K562 (cell line): ENCODE measurements around the gene MARVELD1. TPM values are rescaled to one million over a fixed set of nuclear protein-coding genes. Genes with fewer than 3 reads are reported as not detected.

Source experiments
- ARHGAP35 ChIP-seq: fragments of 450-650 bp; IDR thresholded peaks from 2 replicates; pipeline ENCODE4 v1.6.1; 2018; ENCODE audit not compliant: partially characterized antibody
- ASH1L ChIP-seq: fragments of 450-650 bp; IDR thresholded peaks from 2 replicates; pipeline ENCODE4 v1.6.1; 2018; ENCODE audit warnings: borderline replicate concordance, mild to moderate bottlenecking, low read depth; ENCODE audit not compliant: partially characterized antibody
- BCOR ChIP-seq: fragments of 450-650 bp; IDR thresholded peaks from 2 replicates; pipeline ENCODE4 v1.6.1; 2016
- CAMTA2 ChIP-seq: fragments of 250-450 bp; sonication (Bioruptor Pico); conservative IDR thresholded peaks from 2 replicates; pipeline ENCODE4 v1.5.1; 2022
- CBFA2T2 ChIP-seq: fragments of 450-650 bp; conservative IDR thresholded peaks from 2 replicates; pipeline ENCODE4 v1.6.1; 2017; ENCODE audit warnings: mild to moderate bottlenecking
- CHD2 ChIP-seq: IDR thresholded peaks from 2 replicates; pipeline ENCODE4 v1.6.1; 2011; ENCODE audit warnings: low read depth, low read length
- DIDO1 ChIP-seq: fragments of 450-650 bp; IDR thresholded peaks from 2 replicates; pipeline ENCODE4 v1.6.1; 2016; ENCODE audit warnings: low read depth, missing biosample characterization, missing genetic modification characterization
- KLF13 ChIP-seq: fragments of 450-650 bp; IDR thresholded peaks from 2 replicates; pipeline ENCODE4 v1.6.1; 2016; ENCODE audit warnings: missing genetic modification characterization, low read depth, mild to moderate bottlenecking, missing compliant biosample characterization, moderate library complexity, borderline replicate concordance
- MCM7 ChIP-seq, 2 experiments: fragments of 450-650 bp; IDR thresholded peaks; 2 replicates each; pipeline ENCODE4 v1.6.1; 2016 to 2018
- PHB ChIP-seq: fragments of 250-450 bp; sonication (Bioruptor Pico); IDR thresholded peaks from 2 replicates; pipeline ENCODE4 v1.5.0; 2021
- SNIP1 ChIP-seq: fragments of 450-650 bp; IDR thresholded peaks from 2 replicates; pipeline ENCODE4 v1.7.1; 2017; ENCODE audit warnings: low read depth, mild to moderate bottlenecking
- STAG1 ChIP-seq: sonication (generic); formaldehyde crosslinking; IDR thresholded peaks from 2 replicates; pipeline ENCODE4 v1.5.0; 2020; ENCODE audit warnings: missing genetic modification reagents, borderline replicate concordance
- U2AF2 ChIP-seq: fragments of 200-400 bp; formaldehyde crosslinking; optimal IDR thresholded peaks from 2 replicates; pipeline ENCODE3; 2017; ENCODE audit warnings: low read depth, mild to moderate bottlenecking, low read length
- YY1 ChIP-seq, 3 experiments: IDR thresholded peaks; 2 replicates each; pipeline ENCODE4 v1.6.1; 2011; ENCODE audit warnings: low read length in 2 of 3, mild to moderate bottlenecking in 2 of 3, moderate library complexity in 2 of 3, borderline replicate concordance in 1 of 3, control low read depth in 1 of 3, low read depth in 1 of 3; ENCODE audit not compliant: insufficient read depth in 3 of 3, insufficient replicate concordance in 2 of 3, control insufficient read depth in 1 of 3, insufficient read length in 1 of 3; ENCODE audit errors: extremely low read depth in 1 of 3
- ZFP36 ChIP-seq: fragments of 150-350 bp; IDR thresholded peaks from 2 replicates; pipeline ENCODE4 v1.6.1; 2018; ENCODE audit warnings: low read length, low read depth; ENCODE audit not compliant: partially characterized antibody
- ZNF408 ChIP-seq: fragments of 250-450 bp; sonication (Bioruptor Pico); IDR thresholded peaks from 2 replicates; pipeline ENCODE4 v1.4.0; 2020; ENCODE audit warnings: low read depth, mild to moderate bottlenecking, moderate library complexity
- polyA plus RNA-seq, 8 experiments: library from polyadenylated mRNA; depleted of rRNA in 4 of 8; stranded (reverse) in 5 of 8; unstranded in 3 of 8; fragments of >200 nt; fragmentation: Nextera tagmentation in 2 of 8; fragmentation: Illumina TruSeq in 1 of 8; extraction: Ambion mirVana in 2 of 8; extraction: Trizol in 1 of 8; gene quantifications; 2 replicates each; pipeline versions ENCODE4 v1.2.1 to v1.2.3, GENCODE V29; 2011 to 2014; ENCODE audit warnings: inconsistent platforms in 1 of 8, missing spikeins in 1 of 8
- total RNA-seq, 7 experiments: library from RNA; depleted of rRNA in 6 of 7; stranded (reverse); fragments of >200 nt in 6 of 7; fragmentation: Illumina TruSeq in 2 of 7; extraction: Trizol in 2 of 7; gene quantifications; 2 replicates each; pipeline versions ENCODE4 v1.2.1 to v1.2.3, GENCODE V29; 2011 to 2021; ENCODE audit warnings: low replicate concordance in 1 of 7
- TF ChIP-seq, protein P1 (sequence below): sonication (generic); formaldehyde crosslinking; IDR thresholded peaks from 2 replicates; pipeline ENCODE4 v1.8.1; 2023; ENCODE audit warnings: missing genetic modification reagents, mild to moderate bottlenecking, borderline replicate concordance
- TF ChIP-seq, protein P2 (sequence below): sonication (generic); formaldehyde crosslinking; IDR thresholded peaks from 2 replicates; pipeline ENCODE4 v1.8.1; 2023; ENCODE audit warnings: mild to moderate bottlenecking, missing genetic modification reagents
- TF ChIP-seq, protein P3 (sequence below): fragments of 250-450 bp; sonication (Bioruptor Pico); IDR thresholded peaks from 2 replicates; pipeline ENCODE4 v1.5.1; 2021; ENCODE audit warnings: mild to moderate bottlenecking

The MARVELD1 gene
- total and polyA plus RNA-seq, 9 of the 15 experiments (the other 6 are each of a cell fraction or from before 2014, with no cell fraction given) = 2.7 to 12.5 (median 5.3) TPM

DNA sequence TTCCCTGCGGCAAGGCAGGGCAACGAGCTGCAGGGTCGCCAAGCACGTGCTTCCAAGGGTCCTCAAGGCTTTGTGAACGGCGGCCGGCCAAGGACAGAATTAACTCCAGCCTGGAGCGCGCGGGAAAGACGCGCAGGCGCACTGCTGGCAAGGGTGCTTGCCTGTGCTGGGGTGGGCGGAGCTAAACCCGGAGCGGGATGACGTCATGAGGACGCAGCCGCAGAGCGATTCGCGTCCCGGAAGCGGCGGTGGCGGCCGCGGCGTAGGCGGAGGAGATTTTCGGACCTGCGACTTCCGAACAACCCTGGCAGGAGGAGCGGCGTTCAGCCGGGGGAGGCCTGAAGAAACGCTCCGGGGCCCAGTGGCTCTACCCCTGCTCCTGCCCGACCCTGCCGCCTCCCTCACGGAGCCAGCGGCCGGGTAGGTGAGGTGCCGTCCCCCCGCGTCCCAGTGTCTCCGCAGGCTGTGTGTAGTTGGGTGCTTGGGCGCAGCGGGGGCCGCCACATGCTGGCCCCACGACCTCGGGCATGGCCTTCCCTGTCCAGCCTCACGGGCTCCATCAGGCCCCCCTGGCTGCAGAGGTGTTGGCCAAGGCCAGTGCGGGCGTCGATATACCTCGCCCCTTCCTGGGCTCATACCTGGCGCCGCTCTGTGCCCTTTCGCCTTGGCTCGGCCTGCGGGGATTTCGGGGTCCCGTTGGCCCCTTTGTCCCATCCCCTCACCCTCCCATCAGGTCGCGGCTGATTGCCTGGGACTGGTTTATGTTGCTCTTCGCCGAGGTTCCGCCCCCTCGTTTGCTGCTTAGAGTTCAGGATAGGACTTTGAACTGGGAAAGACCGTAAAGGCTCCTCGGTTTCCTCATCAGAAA, 23.6 kb downstream of the MARVELD1 start, which contains the start of gene ZFYVE27 (continued):
- TF ChIP-seq, protein P1, sequence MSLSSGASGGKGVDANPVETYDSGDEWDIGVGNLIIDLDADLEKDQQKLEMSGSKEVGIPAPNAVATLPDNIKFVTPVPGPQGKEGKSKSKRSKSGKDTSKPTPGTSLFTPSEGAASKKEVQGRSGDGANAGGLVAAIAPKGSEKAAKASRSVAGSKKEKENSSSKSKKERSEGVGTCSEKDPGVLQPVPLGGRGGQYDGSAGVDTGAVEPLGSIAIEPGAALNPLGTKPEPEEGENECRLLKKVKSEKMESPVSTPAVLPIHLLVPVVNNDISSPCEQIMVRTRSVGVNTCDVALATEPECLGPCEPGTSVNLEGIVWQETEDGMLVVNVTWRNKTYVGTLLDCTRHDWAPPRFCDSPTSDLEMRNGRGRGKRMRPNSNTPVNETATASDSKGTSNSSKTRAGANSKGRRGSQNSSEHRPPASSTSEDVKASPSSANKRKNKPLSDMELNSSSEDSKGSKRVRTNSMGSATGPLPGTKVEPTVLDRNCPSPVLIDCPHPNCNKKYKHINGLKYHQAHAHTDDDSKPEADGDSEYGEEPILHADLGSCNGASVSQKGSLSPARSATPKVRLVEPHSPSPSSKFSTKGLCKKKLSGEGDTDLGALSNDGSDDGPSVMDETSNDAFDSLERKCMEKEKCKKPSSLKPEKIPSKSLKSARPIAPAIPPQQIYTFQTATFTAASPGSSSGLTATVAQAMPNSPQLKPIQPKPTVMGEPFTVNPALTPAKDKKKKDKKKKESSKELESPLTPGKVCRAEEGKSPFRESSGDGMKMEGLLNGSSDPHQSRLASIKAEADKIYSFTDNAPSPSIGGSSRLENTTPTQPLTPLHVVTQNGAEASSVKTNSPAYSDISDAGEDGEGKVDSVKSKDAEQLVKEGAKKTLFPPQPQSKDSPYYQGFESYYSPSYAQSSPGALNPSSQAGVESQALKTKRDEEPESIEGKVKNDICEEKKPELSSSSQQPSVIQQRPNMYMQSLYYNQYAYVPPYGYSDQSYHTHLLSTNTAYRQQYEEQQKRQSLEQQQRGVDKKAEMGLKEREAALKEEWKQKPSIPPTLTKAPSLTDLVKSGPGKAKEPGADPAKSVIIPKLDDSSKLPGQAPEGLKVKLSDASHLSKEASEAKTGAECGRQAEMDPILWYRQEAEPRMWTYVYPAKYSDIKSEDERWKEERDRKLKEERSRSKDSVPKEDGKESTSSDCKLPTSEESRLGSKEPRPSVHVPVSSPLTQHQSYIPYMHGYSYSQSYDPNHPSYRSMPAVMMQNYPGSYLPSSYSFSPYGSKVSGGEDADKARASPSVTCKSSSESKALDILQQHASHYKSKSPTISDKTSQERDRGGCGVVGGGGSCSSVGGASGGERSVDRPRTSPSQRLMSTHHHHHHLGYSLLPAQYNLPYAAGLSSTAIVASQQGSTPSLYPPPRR (CRISPR knock-in tag) = no peak
- TF ChIP-seq CHD2 (no peak), KLF13 (no peak), MCM7 (IDR thresholded peaks at IDR 0.05) (no peak), U2AF2 (no peak), ZFP36 (no peak), BCOR (0 out of 2 replicates have a peak, but pooled peaks have one; percentile 21), ARHGAP35 (no peak), CAMTA2 (no peak), ZNF408 (CRISPR knock-in tag) (no peak), CBFA2T2 (no peak), SNIP1 (no peak), ASH1L (no peak), DIDO1 (tag) (no peak), STAG1 (no peak), PHB (CRISPR knock-in tag) (no peak), YY1 (IDR thresholded peaks at IDR 0.05; ENCODE audit: borderline replicate concordance in 1 of 3, control insufficient read depth in 1 of 3, extremely low read depth in 1 of 3, insufficient read depth in 3 of 3, insufficient read length in 1 of 3, insufficient replicate concordance in 2 of 3, low read depth in 1 of 3, low read length in 2 of 3) (peak in 1 of 3 experiments; percentile 7)
- TF ChIP-seq, protein P2, sequence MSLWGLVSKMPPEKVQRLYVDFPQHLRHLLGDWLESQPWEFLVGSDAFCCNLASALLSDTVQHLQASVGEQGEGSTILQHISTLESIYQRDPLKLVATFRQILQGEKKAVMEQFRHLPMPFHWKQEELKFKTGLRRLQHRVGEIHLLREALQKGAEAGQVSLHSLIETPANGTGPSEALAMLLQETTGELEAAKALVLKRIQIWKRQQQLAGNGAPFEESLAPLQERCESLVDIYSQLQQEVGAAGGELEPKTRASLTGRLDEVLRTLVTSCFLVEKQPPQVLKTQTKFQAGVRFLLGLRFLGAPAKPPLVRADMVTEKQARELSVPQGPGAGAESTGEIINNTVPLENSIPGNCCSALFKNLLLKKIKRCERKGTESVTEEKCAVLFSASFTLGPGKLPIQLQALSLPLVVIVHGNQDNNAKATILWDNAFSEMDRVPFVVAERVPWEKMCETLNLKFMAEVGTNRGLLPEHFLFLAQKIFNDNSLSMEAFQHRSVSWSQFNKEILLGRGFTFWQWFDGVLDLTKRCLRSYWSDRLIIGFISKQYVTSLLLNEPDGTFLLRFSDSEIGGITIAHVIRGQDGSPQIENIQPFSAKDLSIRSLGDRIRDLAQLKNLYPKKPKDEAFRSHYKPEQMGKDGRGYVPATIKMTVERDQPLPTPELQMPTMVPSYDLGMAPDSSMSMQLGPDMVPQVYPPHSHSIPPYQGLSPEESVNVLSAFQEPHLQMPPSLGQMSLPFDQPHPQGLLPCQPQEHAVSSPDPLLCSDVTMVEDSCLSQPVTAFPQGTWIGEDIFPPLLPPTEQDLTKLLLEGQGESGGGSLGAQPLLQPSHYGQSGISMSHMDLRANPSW (CRISPR knock-in tag) = no peak
- TF ChIP-seq, protein P3, sequence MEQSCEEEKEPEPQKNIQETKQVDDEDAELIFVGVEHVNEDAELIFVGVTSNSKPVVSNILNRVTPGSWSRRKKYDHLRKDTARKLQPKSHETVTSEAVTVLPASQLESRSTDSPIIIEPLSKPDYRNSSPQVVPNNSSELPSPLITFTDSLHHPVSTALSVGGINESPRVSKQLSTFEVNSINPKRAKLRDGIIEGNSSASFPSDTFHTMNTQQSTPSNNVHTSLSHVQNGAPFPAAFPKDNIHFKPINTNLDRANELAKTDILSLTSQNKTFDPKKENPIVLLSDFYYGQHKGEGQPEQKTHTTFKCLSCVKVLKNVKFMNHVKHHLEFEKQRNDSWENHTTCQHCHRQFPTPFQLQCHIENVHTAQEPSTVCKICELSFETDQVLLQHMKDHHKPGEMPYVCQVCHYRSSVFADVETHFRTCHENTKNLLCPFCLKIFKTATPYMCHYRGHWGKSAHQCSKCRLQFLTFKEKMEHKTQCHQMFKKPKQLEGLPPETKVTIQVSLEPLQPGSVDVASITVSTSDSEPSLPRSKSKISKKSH = no peak
